Ovary (tissue), 3 donors: Measurements from ENCODE around the gene AADACL2.

Source experiments
- EP300 ChIP-seq: sonication (generic); formaldehyde crosslinking; IDR thresholded peaks from one replicate; pipeline ENCODE4 v1.6.1; 2017; ENCODE audit warnings: antibody characterized with exemption
- POLR2A ChIP-seq: fragments of 450-650 bp; IDR thresholded peaks from one replicate; pipeline ENCODE4 v1.6.1; 2017; ENCODE audit warnings: antibody characterized with exemption, mild to moderate bottlenecking, moderate library complexity
- TF ChIP-seq, protein P1 (sequence below), 3 donors: fragments of 450-650 bp in 2 of 3; fragments of 200-600 bp in 1 of 3; IDR thresholded peaks; one replicate each; pipeline versions ENCODE4 v1.5.1 to v1.8.0; 2016 to 2022; ENCODE audit warnings: antibody characterized with exemption in 3 of 3, mild to moderate bottlenecking in 1 of 3
- donor health status: DM: no; HTN: no; CAD: no.

DNA sequence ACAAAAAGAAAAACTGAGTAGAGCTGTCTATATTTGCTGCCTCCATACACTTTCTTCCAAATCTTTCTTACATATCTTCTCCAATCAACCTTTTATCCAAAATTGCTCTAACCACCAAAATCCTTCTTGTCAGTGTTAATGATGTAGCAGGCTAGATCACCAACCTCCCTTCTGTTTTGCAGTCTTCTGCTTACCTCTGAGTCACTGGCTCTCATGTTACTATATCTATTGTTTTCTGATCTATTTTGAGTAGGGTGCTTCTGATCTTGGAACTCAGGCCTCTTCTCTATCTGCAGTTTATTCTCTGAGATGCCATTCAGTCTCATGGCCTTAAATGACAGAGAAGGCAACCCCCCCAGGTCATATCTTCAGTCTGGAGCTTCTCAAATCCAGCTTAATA, 53.9 kb downstream of the AADACL2 start:
- TF ChIP-seq, protein P1, sequence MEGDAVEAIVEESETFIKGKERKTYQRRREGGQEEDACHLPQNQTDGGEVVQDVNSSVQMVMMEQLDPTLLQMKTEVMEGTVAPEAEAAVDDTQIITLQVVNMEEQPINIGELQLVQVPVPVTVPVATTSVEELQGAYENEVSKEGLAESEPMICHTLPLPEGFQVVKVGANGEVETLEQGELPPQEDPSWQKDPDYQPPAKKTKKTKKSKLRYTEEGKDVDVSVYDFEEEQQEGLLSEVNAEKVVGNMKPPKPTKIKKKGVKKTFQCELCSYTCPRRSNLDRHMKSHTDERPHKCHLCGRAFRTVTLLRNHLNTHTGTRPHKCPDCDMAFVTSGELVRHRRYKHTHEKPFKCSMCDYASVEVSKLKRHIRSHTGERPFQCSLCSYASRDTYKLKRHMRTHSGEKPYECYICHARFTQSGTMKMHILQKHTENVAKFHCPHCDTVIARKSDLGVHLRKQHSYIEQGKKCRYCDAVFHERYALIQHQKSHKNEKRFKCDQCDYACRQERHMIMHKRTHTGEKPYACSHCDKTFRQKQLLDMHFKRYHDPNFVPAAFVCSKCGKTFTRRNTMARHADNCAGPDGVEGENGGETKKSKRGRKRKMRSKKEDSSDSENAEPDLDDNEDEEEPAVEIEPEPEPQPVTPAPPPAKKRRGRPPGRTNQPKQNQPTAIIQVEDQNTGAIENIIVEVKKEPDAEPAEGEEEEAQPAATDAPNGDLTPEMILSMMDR (IDR thresholded peaks at IDR 0.05) = no peak
- TF ChIP-seq POLR2A = no peak
- TF ChIP-seq EP300 = no peak
